ENCODE data around the gene XKR7.
"Not testable (repeated sequence)": the region's sequence is repeated elsewhere in the genome, so short reads cannot be mapped to it uniquely, and the experiment has no call there.

Gene XKR7

GRCh38 chr20:32019156-32019510 is 51.2 kb downstream of the XKR7 start:
- DNase-seq = no peak

- DNase-seq = no peak
Observed at GRCh38 chr20:32019563-32020463, 51.9 kb downstream of the XKR7 start.

- no peak for DNase-seq
Observed at GRCh38 chr20:32021091-32021490, 53.1 kb downstream of the XKR7 start.

- no peak for DNase-seq
Observed at GRCh38 chr20:32024683-32025295, 56.8 kb downstream of the XKR7 start.

GRCh38 chr20:32027643-32028042 is 59.7 kb downstream of the XKR7 start:
- no peak for DNase-seq

GRCh38 chr20:32028647-32029372 is 60.9 kb downstream of the XKR7 start:
- DNase-seq = no peak

GRCh38 chr20:32029561-32029960 is 61.6 kb downstream of the XKR7 start:
- no peak for DNase-seq

GRCh38 chr20:32031007-32031958 is 63.3 kb downstream of the XKR7 start:
- DNase-seq = no peak

- no peak for DNase-seq
Observed at GRCh38 chr20:32033316-32033715, 65.4 kb downstream of the XKR7 start.

GRCh38 chr20:32033721-32034120 is 65.8 kb downstream of the XKR7 start:
- DNase-seq = not testable (repeated sequence)

GRCh38 chr20:32034581-32035425 is 66.9 kb downstream of the XKR7 start:
- DNase-seq = no peak

GRCh38 chr20:32035426-32035779 is 67.5 kb downstream of the XKR7 start:
- no peak for DNase-seq

- DNase-seq = no peak
Observed at GRCh38 chr20:32036252-32036651, 68.3 kb downstream of the XKR7 start.

GRCh38 chr20:32036716-32037485 is 69.0 kb downstream of the XKR7 start:
- no peak for DNase-seq

- no peak for DNase-seq
Observed at GRCh38 chr20:32037929-32038328, 70.0 kb downstream of the XKR7 start.

GRCh38 chr20:32040142-32040953 is 72.4 kb downstream of the XKR7 start:
- DNase-seq = no peak

- no peak for DNase-seq
Observed at GRCh38 chr20:32045999-32046398, 78.0 kb downstream of the XKR7 start.

- no peak for DNase-seq
Observed at GRCh38 chr20:32050324-32050841, 82.4 kb downstream of the XKR7 start.

GRCh38 chr20:32050851-32051556 is 83.1 kb downstream of the XKR7 start:
- no peak for DNase-seq

All from cortex of kidney (tissue), 1 donor.